Measurements from ENCODE around the gene GLCE. TPM values are rescaled to one million over a fixed set of nuclear protein-coding genes. Genes with fewer than 3 reads are reported as not detected.
A peak's percentile ranks its signal among the peaks of the same experiment; 100 is the strongest.
"Not testable (repeated sequence)": the region's sequence is repeated elsewhere in the genome, so short reads cannot be mapped to it uniquely, and the experiment has no call there.

GLCE gene
- polyA plus RNA-seq, 4 donors, result 18.2 to 66.5 (median 30.6) TPM

DNA sequence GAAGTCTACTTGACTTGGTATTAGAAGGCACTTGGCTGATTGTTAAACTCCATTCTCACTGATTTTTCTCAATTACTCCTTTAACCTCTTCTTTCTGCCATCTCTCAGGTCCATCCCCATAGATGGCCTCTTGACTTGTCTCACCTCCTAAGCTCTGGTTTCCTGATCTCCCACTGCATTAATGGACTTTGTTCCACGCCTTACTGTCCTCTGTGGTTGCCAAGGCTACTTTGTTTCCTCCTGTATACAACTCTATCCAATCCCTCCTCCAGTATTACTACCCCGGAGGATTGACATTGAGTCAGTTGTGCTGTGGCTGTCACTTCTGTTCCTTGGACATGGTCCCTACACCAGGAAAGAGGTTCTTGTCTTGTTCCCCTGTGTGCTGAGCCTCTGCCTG is 10.6 kb upstream of the GLCE start:
- DNase-seq (peak; percentile 76 to 84), FAIRE-seq (no peak)
- Histone ChIP-seq H3K27ac (ENCODE audit: low read depth in 1 of 3, low read length in 2 of 3) (peak overlapping the region in 1 of 3 donors; percentile 48), H3K4me3 (ENCODE audit: low read depth in 1 of 3, low read length in 3 of 3) (no peak overlapping the region), H3K27me3 (ENCODE audit: control insufficient read depth in 3 of 3, insufficient read depth in 3 of 3, low read length in 3 of 3) (no peaks in the 10 kb centered on the region), H3K9me3 (ENCODE audit: control insufficient read depth in 2 of 2, insufficient read depth in 1 of 2, low read depth in 1 of 2, low read length in 1 of 2) (no peaks in the 10 kb centered on the region), H3K4me1 (ENCODE audit: control insufficient read depth in 3 of 3, insufficient read depth in 2 of 3, low read depth in 1 of 3, low read length in 2 of 3) (peaks cover 0 to 41% (median 5%) of the 10 kb centered on the region in 3 donors), H3K36me3 (ENCODE audit: control insufficient read depth in 3 of 3, insufficient read depth in 2 of 3, low read depth in 1 of 3, low read length in 3 of 3) (no peaks in the 10 kb centered on the region)
- WGBS, 3 donors, result 22 to 43% (median 33%) methylated on average over 2 of the region's 2 CpGs

DNA sequence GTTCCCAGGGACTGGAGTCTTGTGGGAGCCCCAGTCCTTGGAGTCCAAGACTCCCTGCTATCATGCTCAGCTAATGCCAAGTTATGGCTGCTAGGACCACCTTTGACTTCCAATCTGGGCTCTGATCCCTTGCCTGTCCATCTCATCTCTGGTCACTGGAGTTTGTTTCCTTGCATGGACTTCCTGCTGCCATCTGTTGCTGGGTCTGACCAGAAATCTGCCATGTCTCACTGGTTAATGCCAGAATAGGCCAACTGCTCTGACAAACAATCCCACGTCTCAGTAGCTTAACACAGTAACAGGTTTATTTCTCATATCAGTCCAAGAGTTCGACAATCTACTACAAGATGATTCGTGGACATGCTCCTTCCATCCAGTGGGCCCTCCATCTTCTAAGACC is 10.1 kb upstream of the GLCE start:
- Histone ChIP-seq H3K36me3 (ENCODE audit: control insufficient read depth in 3 of 3, insufficient read depth in 2 of 3, low read depth in 1 of 3, low read length in 3 of 3) (no peaks in the 10 kb centered on the region), H3K4me1 (ENCODE audit: control insufficient read depth in 3 of 3, insufficient read depth in 2 of 3, low read depth in 1 of 3, low read length in 2 of 3) (peaks cover 0 to 40% (median 5%) of the 10 kb centered on the region in 3 donors), H3K9me3 (ENCODE audit: control insufficient read depth in 2 of 2, insufficient read depth in 1 of 2, low read depth in 1 of 2, low read length in 1 of 2) (no peaks in the 10 kb centered on the region), H3K27me3 (ENCODE audit: control insufficient read depth in 3 of 3, insufficient read depth in 3 of 3, low read length in 3 of 3) (no peaks in the 10 kb centered on the region), H3K4me3 (ENCODE audit: low read depth in 1 of 3, low read length in 3 of 3) (no peak overlapping the region), H3K27ac (ENCODE audit: low read depth in 1 of 3, low read length in 2 of 3) (peak overlapping the region in 2 of 3 donors; percentile 30 to 48)
- 54 to 74% (median 63%) methylated on average over 3 of the region's 3 CpGs for WGBS, 3 donors
- FAIRE-seq (no peak), DNase-seq (no peak)

DNA sequence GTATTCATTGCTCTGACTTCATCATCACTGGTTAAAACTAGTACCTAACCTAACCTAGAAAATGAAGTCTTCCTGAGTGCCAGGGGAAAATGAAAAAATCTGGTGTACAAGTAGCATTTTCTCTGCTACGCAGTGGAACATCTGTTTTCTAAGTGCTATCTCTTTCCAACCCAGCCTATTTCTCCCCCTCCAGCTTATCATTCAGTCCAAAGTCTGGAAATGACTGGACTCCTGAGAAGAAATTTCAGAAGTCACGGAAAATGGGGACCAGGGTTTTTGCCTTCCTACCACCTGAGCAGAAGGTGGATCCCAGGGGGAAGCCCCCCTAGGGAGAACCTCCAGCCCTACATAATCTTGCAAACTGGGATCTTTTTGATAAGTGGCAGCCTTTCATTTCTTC is 9.6 kb upstream of the GLCE start:
- 17 to 58% (median 26%) methylated on average over 2 of the region's 2 CpGs for WGBS, 3 donors
- H3K4me1 ChIP-seq (ENCODE audit: control insufficient read depth in 3 of 3, insufficient read depth in 2 of 3, low read depth in 1 of 3, low read length in 2 of 3), result peaks cover 0 to 35% (median 5%) of the 10 kb centered on the region in 3 donors
- peak; percentile 69 to 77 for DNase-seq
- H3K36me3 ChIP-seq (ENCODE audit: control insufficient read depth in 3 of 3, insufficient read depth in 2 of 3, low read depth in 1 of 3, low read length in 3 of 3), result no peaks in the 10 kb centered on the region
- peak overlapping the region in 1 of 3 donors; percentile 48 for H3K27ac ChIP-seq (ENCODE audit: low read depth in 1 of 3, low read length in 2 of 3)
- FAIRE-seq, result no peak
- H3K27me3 ChIP-seq (ENCODE audit: control insufficient read depth in 3 of 3, insufficient read depth in 3 of 3, low read length in 3 of 3), result no peaks in the 10 kb centered on the region
- no peak overlapping the region for H3K4me3 ChIP-seq (ENCODE audit: low read depth in 1 of 3, low read length in 3 of 3)
- H3K9me3 ChIP-seq (ENCODE audit: control insufficient read depth in 2 of 2, insufficient read depth in 1 of 2, low read depth in 1 of 2, low read length in 1 of 2), result no peaks in the 10 kb centered on the region

DNA sequence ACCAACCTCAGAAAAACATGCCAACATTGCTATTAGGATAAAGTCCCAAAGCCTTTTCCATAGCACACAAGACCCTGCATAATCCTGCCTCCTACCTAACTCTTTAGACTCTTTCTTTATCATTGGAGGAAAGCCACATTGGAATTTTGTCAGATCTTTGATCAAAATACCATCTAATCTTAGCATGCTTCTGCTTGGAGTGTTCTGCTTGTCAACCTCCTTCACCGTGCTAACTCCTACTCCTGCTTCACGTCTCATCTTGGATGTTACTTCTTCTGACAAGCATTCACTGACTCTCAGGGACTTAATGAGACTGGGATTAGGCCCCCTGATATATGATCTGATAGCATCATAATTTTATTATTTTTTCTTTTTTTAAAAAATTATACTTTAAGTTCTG is 7.4 kb upstream of the GLCE start:
- FAIRE-seq (no peak), DNase-seq (no peak)
- Histone ChIP-seq H3K27ac (ENCODE audit: low read depth in 1 of 3, low read length in 2 of 3) (no peak overlapping the region), H3K27me3 (ENCODE audit: control insufficient read depth in 3 of 3, insufficient read depth in 3 of 3, low read length in 3 of 3) (no peaks in the 10 kb centered on the region), H3K4me1 (ENCODE audit: control insufficient read depth in 3 of 3, insufficient read depth in 2 of 3, low read depth in 1 of 3, low read length in 2 of 3) (peaks cover 0 to 29% (median 5%) of the 10 kb centered on the region in 3 donors), H3K9me3 (ENCODE audit: control insufficient read depth in 2 of 2, insufficient read depth in 1 of 2, low read depth in 1 of 2, low read length in 1 of 2) (no peaks in the 10 kb centered on the region), H3K4me3 (ENCODE audit: low read depth in 1 of 3, low read length in 3 of 3) (no peak overlapping the region), H3K36me3 (ENCODE audit: control insufficient read depth in 3 of 3, insufficient read depth in 2 of 3, low read depth in 1 of 3, low read length in 3 of 3) (no peaks in the 10 kb centered on the region)
- WGBS, 3 donors, result 91 to 95% (median 94%) methylated on average over 2 of the region's 2 CpGs

- H3K4me3 ChIP-seq (ENCODE audit: low read depth in 1 of 3, low read length in 3 of 3); FAIRE-seq; DNase-seq; H3K36me3 ChIP-seq (ENCODE audit: control insufficient read depth in 3 of 3, insufficient read depth in 2 of 3, low read depth in 1 of 3, low read length in 3 of 3); H3K27me3 ChIP-seq (ENCODE audit: control insufficient read depth in 3 of 3, insufficient read depth in 3 of 3, low read length in 3 of 3); H3K27ac ChIP-seq (ENCODE audit: low read depth in 1 of 3, low read length in 2 of 3); H3K9me3 ChIP-seq (ENCODE audit: control insufficient read depth in 2 of 2, insufficient read depth in 1 of 2, low read depth in 1 of 2, low read length in 1 of 2): not testable (repeated sequence)
- 93 to 100% (median 94%) methylated on average over 2 of the region's 2 CpGs for WGBS, 3 donors
- H3K4me1 ChIP-seq (ENCODE audit: control insufficient read depth in 3 of 3, insufficient read depth in 2 of 3, low read depth in 1 of 3, low read length in 2 of 3), result peaks cover 0 to 30% (median 5%) of the 10 kb centered on the region in 3 donors
These were observed 6.8 kb upstream of the GLCE start for GRCh38 chr15:69153587-69153986.

GRCh38 chr15:69154078-69154477 is 6.4 kb upstream of the GLCE start:
- Histone ChIP-seq H3K27ac (ENCODE audit: low read depth in 1 of 3, low read length in 2 of 3) (no peak overlapping the region), H3K4me1 (ENCODE audit: control insufficient read depth in 3 of 3, insufficient read depth in 2 of 3, low read depth in 1 of 3, low read length in 2 of 3) (peaks cover 0 to 31% (median 5%) of the 10 kb centered on the region in 3 donors), H3K36me3 (ENCODE audit: control insufficient read depth in 3 of 3, insufficient read depth in 2 of 3, low read depth in 1 of 3, low read length in 3 of 3) (no peaks in the 10 kb centered on the region), H3K27me3 (ENCODE audit: control insufficient read depth in 3 of 3, insufficient read depth in 3 of 3, low read length in 3 of 3) (no peaks in the 10 kb centered on the region), H3K9me3 (ENCODE audit: control insufficient read depth in 2 of 2, insufficient read depth in 1 of 2, low read depth in 1 of 2, low read length in 1 of 2) (no peaks in the 10 kb centered on the region), H3K4me3 (ENCODE audit: low read depth in 1 of 3, low read length in 3 of 3) (no peak overlapping the region)
- DNase-seq, result no peak
- FAIRE-seq, result no peak

GRCh38 chr15:69154684-69155083 is 5.8 kb upstream of the GLCE start:
- no peak for FAIRE-seq
- Histone ChIP-seq H3K27me3 (ENCODE audit: control insufficient read depth in 3 of 3, insufficient read depth in 3 of 3, low read length in 3 of 3) (no peaks in the 10 kb centered on the region), H3K36me3 (ENCODE audit: control insufficient read depth in 3 of 3, insufficient read depth in 2 of 3, low read depth in 1 of 3, low read length in 3 of 3) (no peaks in the 10 kb centered on the region), H3K4me3 (ENCODE audit: low read depth in 1 of 3, low read length in 3 of 3) (no peak overlapping the region), H3K9me3 (ENCODE audit: control insufficient read depth in 2 of 2, insufficient read depth in 1 of 2, low read depth in 1 of 2, low read length in 1 of 2) (no peaks in the 10 kb centered on the region), H3K4me1 (ENCODE audit: control insufficient read depth in 3 of 3, insufficient read depth in 2 of 3, low read depth in 1 of 3, low read length in 2 of 3) (peaks cover 0 to 28% (median 5%) of the 10 kb centered on the region in 3 donors), H3K27ac (ENCODE audit: low read depth in 1 of 3, low read length in 2 of 3) (no peak overlapping the region)
- no peak for DNase-seq
- 42 to 68% (median 67%) methylated on average over 4 of the region's 4 CpGs for WGBS, 3 donors

- 81 to 91% (median 82%) methylated on average over 6 of the region's 6 CpGs for whole genome bisulfite sequencing, 3 donors
- FAIRE-seq (no peak), DNase-seq (no peak)
- no peak overlapping the region for H3K4me3 ChIP-seq (ENCODE audit: low read depth in 1 of 3, low read length in 3 of 3)
- H3K4me1 ChIP-seq (ENCODE audit: control insufficient read depth in 3 of 3, insufficient read depth in 2 of 3, low read depth in 1 of 3, low read length in 2 of 3), result peaks cover 0 to 10% (median 0%) of the 10 kb centered on the region in 3 donors
- H3K36me3 ChIP-seq (ENCODE audit: control insufficient read depth in 3 of 3, insufficient read depth in 2 of 3, low read depth in 1 of 3, low read length in 3 of 3), result no peaks in the 10 kb centered on the region
- no peak overlapping the region for H3K27ac ChIP-seq (ENCODE audit: low read depth in 1 of 3, low read length in 2 of 3)
- H3K27me3 ChIP-seq (ENCODE audit: control insufficient read depth in 3 of 3, insufficient read depth in 3 of 3, low read length in 3 of 3), result no peaks in the 10 kb centered on the region
- H3K9me3 ChIP-seq (ENCODE audit: control insufficient read depth in 2 of 2, insufficient read depth in 1 of 2, low read depth in 1 of 2, low read length in 1 of 2), result no peaks in the 10 kb centered on the region
These were observed 3.6 kb upstream of the GLCE start for GRCh38 chr15:69156736-69157381.

All from small intestine (tissue), 7 donors.